Epithelial cell of proximal tubule (primary cell): ENCODE measurements around the gene NT5C1A. TPM values are rescaled to one million over a fixed set of nuclear protein-coding genes. Genes with fewer than 3 reads are reported as not detected.

Experiments
- DNase-seq: peaks from one replicate; pipeline ENCODE4 v3.0.0-alpha.2; 2011; ENCODE audit warnings: low read depth
- H3K4me3 ChIP-seq: 2 replicates; pipeline ENCODE4 v1.5.1; 2011; ENCODE audit warnings: low read depth, mild to moderate bottlenecking, low read length
- CTCF ChIP-seq: conservative IDR thresholded peaks from 2 replicates; pipeline ENCODE4 v1.5.1; 2012; ENCODE audit warnings: low read depth, mild to moderate bottlenecking, low read length
- total RNA-seq: library from RNA; depleted of rRNA; stranded (reverse); fragments of >200 nt; gene quantifications from 2 replicates; pipeline ENCODE4 v1.2.3, GENCODE V29; 2015

NT5C1A gene
- total RNA-seq, 1 donor from 2014 or later, result not detected

DNA sequence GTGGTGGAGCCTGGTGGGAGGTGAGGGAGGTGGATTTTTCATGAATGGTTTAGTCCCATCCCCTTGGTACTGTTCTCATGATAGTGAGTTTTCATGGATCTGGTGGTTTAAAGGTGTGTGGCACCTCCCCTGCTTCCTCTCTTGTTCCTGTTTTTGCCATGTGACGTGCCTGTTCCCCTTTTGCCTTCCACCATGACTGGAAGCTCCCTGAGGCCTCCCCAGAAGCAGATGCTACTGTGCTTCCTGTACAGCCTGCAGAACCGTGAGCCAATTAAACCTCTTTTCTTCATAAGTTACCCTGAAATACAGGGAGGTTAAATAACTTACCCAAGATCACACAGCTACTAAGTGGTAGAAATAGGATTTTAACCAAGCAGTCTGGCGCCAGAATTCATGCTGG, 28.2 kb downstream of the NT5C1A start:
- DNase-seq, result no peak
- TF ChIP-seq CTCF, result no peak
- H3K4me3 ChIP-seq, result no peak overlapping the region

GRCh38 chr1:39642796-39643195, 29.1 kb downstream of the NT5C1A start:
- no peak for DNase-seq
- no peak overlapping the region for H3K4me3 ChIP-seq
- no peak for TF ChIP-seq CTCF

DNA sequence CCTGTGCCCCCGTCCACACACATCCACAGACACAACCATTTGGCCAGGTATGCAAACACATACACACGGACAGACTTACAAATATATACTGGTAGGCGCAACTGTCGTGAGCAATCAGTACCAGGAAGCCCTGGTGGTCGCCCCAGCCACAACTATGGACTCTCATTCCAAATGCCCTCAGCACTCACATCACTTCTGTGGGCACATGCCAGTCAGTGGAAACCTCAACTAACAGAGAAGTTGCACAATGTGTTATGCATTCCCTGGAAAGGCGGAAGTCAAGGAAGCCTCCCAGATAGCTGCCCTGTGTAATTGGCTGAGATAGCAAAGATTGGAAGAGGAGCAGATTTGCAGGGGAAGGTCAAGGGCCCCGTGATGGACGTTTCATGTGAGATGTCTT, 31.0 kb downstream of the NT5C1A start:
- no peak for DNase-seq
- TF ChIP-seq CTCF, result no peak
- H3K4me3 ChIP-seq, result no peak overlapping the region

DNA sequence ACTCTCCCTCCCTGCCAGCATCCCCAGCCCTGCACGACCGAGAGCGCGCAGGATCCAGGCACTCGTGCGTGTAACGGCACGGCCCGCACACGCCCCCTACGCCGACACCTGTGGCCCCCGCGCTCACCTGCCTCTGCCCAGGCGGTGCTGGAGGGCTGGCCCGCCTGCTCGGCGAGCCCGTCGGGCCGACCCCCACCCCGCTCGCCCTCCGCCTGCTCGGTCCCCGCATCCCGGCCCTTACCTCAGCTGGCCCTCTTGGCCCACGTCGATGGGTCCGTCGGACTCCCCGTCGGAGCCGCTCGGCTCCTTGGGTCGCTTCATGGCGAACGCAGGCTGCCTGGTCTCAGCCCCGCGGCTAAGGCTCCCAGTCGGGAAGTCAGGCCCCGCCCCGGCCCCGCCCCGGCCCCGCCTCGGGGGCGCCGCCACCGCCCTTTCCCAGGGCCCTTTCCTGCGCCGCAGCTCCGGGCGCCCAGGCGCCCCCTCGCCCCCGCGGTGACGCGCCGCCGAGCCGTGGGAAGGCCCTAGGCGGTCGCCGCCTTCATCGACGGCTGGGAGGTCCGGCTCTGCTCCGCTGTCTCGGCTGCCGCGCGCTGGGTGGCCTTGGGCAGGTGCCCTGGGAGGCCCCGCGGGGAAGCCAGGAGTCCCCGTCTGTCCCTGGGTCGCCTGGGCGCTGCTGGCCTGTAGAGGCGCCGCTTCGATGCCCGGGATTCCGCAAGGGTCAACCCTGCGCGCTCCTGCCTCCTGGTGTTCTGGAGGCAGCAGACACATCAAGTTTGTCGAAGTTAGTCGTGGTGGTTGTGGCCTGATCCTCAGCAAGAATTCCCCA, 32.4 kb downstream of the NT5C1A start, which contains the start of gene HEYL:
TSS of gene HEYL (minus strand) at position 339 of the 826 bp plus-strand sequence. CDS start at position 321, 18 bp downstream.
- H3K4me3 ChIP-seq, result peak within 1 kb of the TSS; percentile 40
- no peak for DNase-seq
- TF ChIP-seq CTCF, result peak; percentile 40

DNA sequence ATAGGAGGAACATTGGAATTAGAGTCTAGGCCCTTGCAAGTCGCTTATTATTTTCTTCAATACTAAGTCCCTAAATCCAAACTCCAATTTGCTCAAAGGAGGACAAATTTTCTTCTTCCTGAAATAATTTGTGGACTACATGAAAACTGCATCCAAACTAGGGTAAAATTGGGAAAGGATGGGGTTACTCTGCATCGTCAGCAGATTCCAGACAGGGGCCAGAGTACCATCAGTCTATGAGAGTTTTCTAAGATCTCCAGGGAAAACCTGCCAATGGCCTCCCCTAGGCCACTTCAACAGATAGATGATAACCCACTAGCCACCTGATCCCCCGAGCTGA, 33.0 kb downstream of the NT5C1A start:
- H3K4me3 ChIP-seq, result peak overlapping the region; percentile 40
- no peak for TF ChIP-seq CTCF
- DNase-seq, result no peak

- DNase-seq, result no peak
- no peak overlapping the region for H3K4me3 ChIP-seq
- no peak for TF ChIP-seq CTCF
Measured at GRCh38 chr1:39637361-39637760, 34.5 kb downstream of the NT5C1A start.

- TF ChIP-seq CTCF, result no peak
- H3K4me3 ChIP-seq, result no peak overlapping the region
- DNase-seq, result no peak
Measured at GRCh38 chr1:39635871-39636210, 36.1 kb downstream of the NT5C1A start.
